NCI-H1436 (cell line): ENCODE measurements around the gene TIMM10B.

ENCODE experiments used
- DNase-seq: peaks from one replicate; lab custom pipeline; 2025; lab: John Stamatoyannopoulos, UW

Gene TIMM10B

GRCh38 chr11:6472934-6473333 lies 8.4 kb upstream of the TIMM10B start:
- no peak for DNase-seq

GRCh38 chr11:6473451-6474412 lies 7.6 kb upstream of the TIMM10B start, which contains the start of gene TRIM3:
TRIM3 (minus strand) TSS chr11:6473941; CDS start chr11:6465695, 8,246 bp downstream.
- DNase-seq = peak; percentile 81

- DNase-seq = no peak
These were observed 6.9 kb upstream of the TIMM10B start for GRCh38 chr11:6474413-6474792.

- no peak for DNase-seq
These were observed 6.3 kb upstream of the TIMM10B start for GRCh38 chr11:6474806-6475500.

GRCh38 chr11:6475936-6476335 lies 5.4 kb upstream of the TIMM10B start:
- peak; percentile 49 for DNase-seq

- DNase-seq = no peak
These were observed 4.7 kb upstream of the TIMM10B start for GRCh38 chr11:6476571-6476970.

GRCh38 chr11:6480299-6480914 lies 894 bp upstream of the TIMM10B start:
- DNase-seq = no peak

- DNase-seq = no peak
These were observed 599 bp downstream of the TIMM10B start for GRCh38 chr11:6481924-6482275.

- DNase-seq = no peak
These were observed 1.1 kb downstream of the TIMM10B start for GRCh38 chr11:6482441-6482840.

GRCh38 chr11:6483015-6483414 lies 1.7 kb downstream of the TIMM10B start:
- DNase-seq = no peak

GRCh38 chr11:6485661-6486060 lies 4.4 kb downstream of the TIMM10B start:
- DNase-seq = no peak

GRCh38 chr11:6486256-6486655 lies 5.0 kb downstream of the TIMM10B start:
- no peak for DNase-seq

GRCh38 chr11:6486938-6487337 lies 5.6 kb downstream of the TIMM10B start:
- no peak for DNase-seq

GRCh38 chr11:6488342-6488741 lies 7.0 kb downstream of the TIMM10B start:
- DNase-seq = no peak

GRCh38 chr11:6488821-6489220 lies 7.5 kb downstream of the TIMM10B start:
- no peak for DNase-seq

GRCh38 chr11:6489306-6489705 lies 8.0 kb downstream of the TIMM10B start:
- no peak for DNase-seq

- DNase-seq = no peak
These were observed 16.0 kb downstream of the TIMM10B start, which contains the start of gene DNHD1 for GRCh38 chr11:6497069-6497839. DNHD1 (plus strand) TSS chr11:6497280; CDS start chr11:6498216, 936 bp downstream.

GRCh38 chr11:6498121-6498520 lies 16.8 kb downstream of the TIMM10B start:
- no peak for DNase-seq

- DNase-seq = no peak
These were observed 17.2 kb downstream of the TIMM10B start for GRCh38 chr11:6498544-6498943.

- no peak for DNase-seq
These were observed 21.1 kb downstream of the TIMM10B start for GRCh38 chr11:6502382-6502781.

- DNase-seq = no peak
These were observed 22.9 kb downstream of the TIMM10B start for GRCh38 chr11:6504166-6504565.
